Effector memory CD4-positive, alpha-beta T cell (primary cell): Measurements from ENCODE around the gene DKK2.
"Not testable (repeated sequence)": the region's sequence is repeated elsewhere in the genome, so short reads cannot be mapped to it uniquely, and the experiment has no call there.

Experiments
- DNase-seq, 3 donors: peaks; one replicate each; pipeline ENCODE4 v3.0.0-alpha.2; 2020
- H3K27ac ChIP-seq: 2 replicates; pipeline ENCODE4 v1.7.0; 2013; ENCODE audit warnings: mild to moderate bottlenecking, low read length, moderate library complexity; ENCODE audit not compliant: insufficient read depth, poor library complexity, severe bottlenecking
- H3K27me3 ChIP-seq: replicated peaks from 2 replicates; pipeline ENCODE4 v1.7.0; 2013; ENCODE audit warnings: mild to moderate bottlenecking, low read length; ENCODE audit not compliant: insufficient read depth, control insufficient read depth, poor library complexity, severe bottlenecking
- H3K36me3 ChIP-seq: 2 replicates; pipeline ENCODE4 v1.7.0; 2013; ENCODE audit warnings: mild to moderate bottlenecking, low read length, moderate library complexity; ENCODE audit not compliant: control insufficient read depth, insufficient read depth
- H3K4me1 ChIP-seq: 2 replicates; pipeline ENCODE4 v1.7.0; 2013; ENCODE audit warnings: low read length, mild to moderate bottlenecking; ENCODE audit not compliant: control insufficient read depth, insufficient read depth, poor library complexity, severe bottlenecking
- H3K4me3 ChIP-seq: 2 replicates; pipeline ENCODE4 v1.7.0; 2013; ENCODE audit warnings: low read length, low read depth, mild to moderate bottlenecking; ENCODE audit not compliant: insufficient read depth, poor library complexity, severe bottlenecking
- H3K9me3 ChIP-seq: 2 replicates; pipeline ENCODE4 v1.7.0; 2013; ENCODE audit warnings: mild to moderate bottlenecking, low read length, moderate library complexity; ENCODE audit not compliant: control insufficient read depth

Gene DKK2

DNA sequence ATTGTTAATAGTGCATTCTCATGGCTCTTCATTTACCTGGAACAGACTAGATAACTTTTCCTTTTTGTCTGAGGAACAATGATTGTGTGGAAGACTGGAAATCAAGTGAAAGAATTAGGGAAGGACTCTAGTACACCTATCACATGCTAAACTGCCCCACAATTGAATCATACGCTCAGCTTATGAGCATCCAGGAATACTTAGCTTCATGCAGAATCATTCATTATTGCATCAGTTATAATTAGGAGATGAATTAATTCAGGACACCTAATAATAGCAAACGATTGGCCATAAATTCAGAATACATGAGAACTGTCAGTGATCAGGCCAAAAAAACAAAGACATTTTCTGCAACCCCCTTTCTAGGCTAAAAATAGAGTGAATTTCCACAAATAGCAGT is 106.9 kb downstream of the DKK2 start:
- DNase-seq, result no peak
- Histone ChIP-seq H3K27me3 (no peaks in the 10 kb centered on the region), H3K9me3 (no peaks in the 10 kb centered on the region), H3K36me3 (no peaks in the 10 kb centered on the region), H3K4me3 (no peak overlapping the region), H3K27ac (no peak overlapping the region), H3K4me1 (no peaks in the 10 kb centered on the region)

DNA sequence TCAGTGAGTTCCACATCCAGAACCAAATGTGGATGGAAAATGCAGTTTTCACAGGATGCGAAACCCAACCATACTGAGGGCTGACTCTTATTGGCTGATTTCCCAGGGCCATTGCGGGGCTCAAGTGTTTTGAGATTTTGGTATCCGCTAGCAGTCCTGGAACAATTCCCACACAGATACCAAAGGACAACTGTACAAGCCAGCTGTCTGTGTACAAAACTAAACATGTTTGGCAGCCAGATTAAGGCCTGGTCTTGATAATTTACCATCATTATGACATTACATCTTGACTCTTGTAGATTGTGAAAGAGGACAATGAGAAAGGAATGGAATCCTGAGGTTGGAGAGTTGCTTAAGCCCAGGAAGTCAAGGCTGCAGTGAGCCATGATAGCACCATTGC is 121.9 kb downstream of the DKK2 start:
- H3K27ac ChIP-seq, result no peak overlapping the region
- no peak overlapping the region for H3K4me3 ChIP-seq
- no peak for DNase-seq
- no peaks in the 10 kb centered on the region for H3K36me3 ChIP-seq
- no peaks in the 10 kb centered on the region for H3K9me3 ChIP-seq
- H3K27me3 ChIP-seq, result no peaks in the 10 kb centered on the region
- no peaks in the 10 kb centered on the region for H3K4me1 ChIP-seq

DNA sequence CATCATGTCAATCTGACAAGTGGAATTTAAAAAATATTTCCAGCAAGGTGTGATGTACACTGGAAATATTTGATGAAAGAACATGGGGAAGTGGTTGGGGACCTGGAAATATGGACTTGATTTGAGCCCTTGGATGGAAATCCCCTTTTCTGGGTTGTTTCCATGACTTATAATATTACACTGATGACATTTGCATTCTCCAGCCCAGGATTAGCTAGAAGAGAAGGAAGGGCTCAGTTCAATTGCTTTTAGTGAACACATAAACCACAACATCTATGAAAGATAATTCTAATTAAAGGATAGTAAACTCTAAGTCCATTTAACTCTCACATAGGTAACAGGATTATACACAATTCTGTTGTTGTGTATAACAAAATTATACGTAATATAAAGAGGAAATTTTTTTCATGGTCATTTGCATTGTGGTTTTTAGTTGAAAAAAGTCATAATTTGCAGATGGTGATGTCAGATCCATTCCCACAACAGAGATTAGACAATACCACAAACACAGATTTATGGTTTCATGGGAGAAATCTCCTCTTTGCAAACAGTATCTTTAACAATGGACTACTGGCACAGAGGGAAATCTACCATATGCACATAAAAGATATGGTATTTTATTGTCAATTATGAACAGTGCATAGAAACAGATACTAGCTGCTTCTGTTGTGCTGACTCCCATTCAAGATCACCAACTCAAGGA is 126.5 kb downstream of the DKK2 start:
- Histone ChIP-seq H3K36me3 (no peaks in the 10 kb centered on the region), H3K4me1 (no peaks in the 10 kb centered on the region), H3K9me3 (no peaks in the 10 kb centered on the region), H3K27ac (no peak overlapping the region), H3K4me3 (no peak overlapping the region), H3K27me3 (no peaks in the 10 kb centered on the region)
- DNase-seq, result no peak

DNA sequence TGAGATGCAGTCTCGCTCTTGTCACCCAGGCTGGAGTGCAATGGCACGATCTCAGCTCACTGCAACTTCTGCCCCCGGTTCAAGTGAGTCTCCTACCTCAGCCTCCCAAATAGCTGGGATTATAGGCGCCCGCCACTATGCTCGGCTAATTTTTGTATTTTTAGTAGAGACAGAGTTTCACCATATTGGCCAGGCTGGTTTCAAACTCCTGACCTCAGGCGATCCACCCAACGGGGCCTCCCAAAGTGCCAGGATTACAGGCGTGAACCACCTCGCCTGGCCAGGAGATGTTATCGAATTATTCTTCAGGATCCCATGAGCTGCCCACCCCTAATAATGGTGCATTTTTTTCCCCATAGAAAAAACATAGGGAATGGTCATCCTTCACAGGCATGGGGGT is 128.1 kb downstream of the DKK2 start:
- not testable (repeated sequence) for H3K36me3 ChIP-seq, H3K4me1 ChIP-seq, H3K9me3 ChIP-seq, H3K4me3 ChIP-seq, DNase-seq, H3K27me3 ChIP-seq, H3K27ac ChIP-seq

DNA sequence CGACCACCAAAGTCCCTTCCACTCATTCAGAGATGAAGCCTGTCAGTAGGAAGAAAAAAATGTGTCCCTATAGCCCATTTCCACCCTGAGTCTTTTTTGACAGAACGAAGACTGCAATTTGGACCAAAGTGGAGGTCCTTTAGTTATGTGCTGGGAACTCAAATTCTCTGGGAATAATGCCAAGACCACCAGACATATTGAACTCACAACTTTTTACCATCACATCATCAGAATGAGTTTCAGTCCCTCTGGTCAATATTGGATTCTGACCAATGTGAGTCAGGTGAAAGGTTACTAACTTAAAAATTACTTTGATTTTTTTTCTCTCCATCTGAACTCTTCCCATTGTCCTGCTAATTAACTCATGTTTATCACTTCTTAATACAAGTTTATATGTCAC is 128.9 kb downstream of the DKK2 start:
- Histone ChIP-seq H3K9me3 (no peaks in the 10 kb centered on the region), H3K36me3 (no peaks in the 10 kb centered on the region), H3K4me1 (no peaks in the 10 kb centered on the region), H3K27me3 (no peaks in the 10 kb centered on the region), H3K27ac (no peak overlapping the region), H3K4me3 (no peak overlapping the region)
- no peak for DNase-seq

DNA sequence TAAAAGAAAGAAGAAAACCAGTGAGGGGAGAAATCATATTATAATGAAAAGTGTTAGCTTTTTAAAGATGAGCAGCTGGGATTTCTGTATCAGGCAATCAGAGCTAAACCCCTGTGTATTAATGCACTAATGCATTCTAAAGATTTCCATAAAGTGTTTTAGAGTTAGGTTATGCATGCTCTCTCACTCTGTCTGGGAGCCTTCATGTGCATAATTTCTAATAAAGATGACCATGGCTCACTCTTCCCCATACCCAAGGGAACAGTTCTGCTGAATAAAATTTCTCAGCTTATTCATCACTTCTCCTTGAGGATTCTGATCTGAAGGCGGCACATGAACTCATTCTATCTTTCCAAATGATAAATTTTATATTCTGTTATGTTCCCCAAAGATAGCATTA is 129.4 kb downstream of the DKK2 start:
- no peak for DNase-seq
- Histone ChIP-seq H3K4me3 (no peak overlapping the region), H3K27me3 (no peaks in the 10 kb centered on the region), H3K36me3 (no peaks in the 10 kb centered on the region), H3K27ac (no peak overlapping the region), H3K9me3 (no peaks in the 10 kb centered on the region), H3K4me1 (no peaks in the 10 kb centered on the region)

DNA sequence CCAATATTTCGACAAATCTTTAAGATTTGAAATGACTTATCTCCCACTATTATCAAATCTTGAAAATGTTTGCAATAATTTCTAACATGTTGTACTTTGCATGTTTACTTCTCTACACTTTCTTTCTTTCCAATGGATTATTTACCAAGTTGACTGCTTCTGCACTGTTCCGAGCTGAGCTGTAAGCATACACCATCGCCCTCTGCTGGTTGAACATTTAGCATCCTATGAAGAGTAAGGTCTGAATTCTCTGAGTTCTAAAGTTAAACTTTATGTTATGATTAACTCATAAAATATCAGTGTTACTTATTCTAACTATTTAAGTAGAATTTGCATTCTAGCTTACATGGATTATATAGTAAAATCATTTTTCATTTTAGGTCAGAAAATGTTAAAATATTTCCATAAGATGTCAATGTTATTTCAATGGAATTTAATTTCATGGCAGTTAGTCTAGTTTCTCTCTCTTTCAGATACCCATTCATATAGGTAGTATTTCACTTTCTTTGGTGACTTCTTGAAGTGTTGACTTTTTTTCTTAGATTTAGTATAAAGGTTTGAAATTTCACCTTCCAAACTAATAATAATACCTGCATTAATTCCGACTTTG is 137.4 kb downstream of the DKK2 start:
- no peak for DNase-seq

DNA sequence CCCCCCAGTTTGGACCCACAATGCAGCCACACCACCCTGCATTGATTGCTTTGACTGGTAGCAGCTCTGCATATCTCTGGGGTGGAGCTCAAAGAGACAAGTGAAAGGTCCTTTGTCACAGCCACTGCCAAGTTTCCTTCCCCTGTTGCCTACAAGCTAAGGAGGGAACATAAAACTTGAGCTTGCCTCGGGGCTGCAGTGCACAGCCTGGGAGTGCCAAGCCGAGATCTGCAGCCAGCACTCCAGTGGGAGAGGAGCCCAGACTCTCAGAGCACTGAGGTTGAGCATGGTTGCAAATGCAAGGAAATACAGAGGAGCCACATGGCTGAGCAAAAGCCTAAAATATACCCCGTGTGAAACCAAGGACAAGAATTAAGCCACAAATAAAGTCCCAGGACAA is 142.2 kb downstream of the DKK2 start:
- H3K36me3 ChIP-seq, result no peaks in the 10 kb centered on the region
- no peaks in the 10 kb centered on the region for H3K4me1 ChIP-seq
- no peaks in the 10 kb centered on the region for H3K9me3 ChIP-seq
- no peak overlapping the region for H3K4me3 ChIP-seq
- H3K27ac ChIP-seq, result no peak overlapping the region
- DNase-seq, result no peak
- no peaks in the 10 kb centered on the region for H3K27me3 ChIP-seq

More for the DNA sequence above, 137.4 kb downstream of the DKK2 start:
- no peaks in the 10 kb centered on the region for H3K9me3 ChIP-seq
- no peaks in the 10 kb centered on the region for H3K27me3 ChIP-seq
- H3K4me1 ChIP-seq, result no peaks in the 10 kb centered on the region
- no peak overlapping the region for H3K4me3 ChIP-seq
- no peak overlapping the region for H3K27ac ChIP-seq
- H3K36me3 ChIP-seq, result no peaks in the 10 kb centered on the region

DNA sequence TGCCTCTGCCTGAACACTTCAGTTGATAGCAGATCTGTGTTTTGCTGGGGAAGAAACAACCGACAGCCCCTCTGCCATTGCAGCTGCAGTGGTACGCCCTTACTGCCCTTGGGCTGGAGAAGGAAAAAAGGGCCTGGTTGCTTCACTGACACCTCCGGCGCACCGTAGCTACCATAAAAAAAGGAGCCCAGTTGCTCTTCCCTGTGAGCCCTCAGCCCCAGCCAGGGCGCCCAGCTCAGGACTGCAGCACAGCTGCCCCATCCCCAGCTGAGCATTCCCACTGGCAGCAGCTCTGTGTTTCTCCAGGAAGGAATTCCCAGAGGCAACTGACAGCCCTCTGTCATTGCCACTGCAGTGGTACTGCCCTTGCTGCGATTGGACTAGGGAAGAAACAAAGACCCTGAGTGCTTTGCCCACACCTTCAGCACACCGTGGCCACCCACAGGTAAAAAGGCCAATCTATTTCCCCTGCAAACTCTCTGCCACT is 142.7 kb downstream of the DKK2 start:
- Histone ChIP-seq H3K36me3 (no peaks in the 10 kb centered on the region), H3K27ac (no peak overlapping the region), H3K27me3 (no peaks in the 10 kb centered on the region), H3K4me1 (no peaks in the 10 kb centered on the region), H3K9me3 (no peaks in the 10 kb centered on the region), H3K4me3 (no peak overlapping the region)
- DNase-seq, result no peak

DNA sequence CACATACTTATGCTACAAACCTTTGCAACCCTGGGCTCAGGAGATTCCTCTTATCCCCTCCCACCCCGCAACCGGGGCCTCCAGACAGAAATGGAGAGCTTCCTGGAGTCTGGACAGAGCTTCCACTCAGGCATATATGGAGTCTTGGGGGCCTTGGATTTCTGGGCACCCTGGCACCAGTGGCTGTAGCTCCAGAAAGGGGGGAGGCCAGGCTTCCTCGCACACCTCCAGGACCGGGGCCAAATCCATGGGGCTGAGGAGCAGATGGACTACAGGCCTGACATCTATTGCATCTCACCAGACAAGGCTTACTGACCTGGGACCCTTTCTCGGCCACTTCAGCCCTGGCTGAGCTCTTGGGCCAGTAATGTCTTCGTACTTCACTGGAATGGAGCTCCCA is 143.3 kb downstream of the DKK2 start:
- Histone ChIP-seq H3K4me1 (no peaks in the 10 kb centered on the region), H3K4me3 (no peak overlapping the region)

More for the DNA sequence above, 143.3 kb downstream of the DKK2 start:
- Histone ChIP-seq H3K27ac (no peak overlapping the region), H3K36me3 (no peaks in the 10 kb centered on the region), H3K9me3 (no peaks in the 10 kb centered on the region), H3K27me3 (no peaks in the 10 kb centered on the region)
- DNase-seq, result no peak
